GM12874 (cell line): ENCODE results near the gene KRTAP10-2.

ENCODE experiments used
- TF ChIP-seq, protein P1 (sequence below): IDR thresholded peaks from 2 replicates; pipeline ENCODE4 v1.5.1; 2011; ENCODE audit warnings: low read depth, mild to moderate bottlenecking, control low read depth, low read length, moderate library complexity; ENCODE audit not compliant: insufficient read depth

Gene KRTAP10-2

DNA sequence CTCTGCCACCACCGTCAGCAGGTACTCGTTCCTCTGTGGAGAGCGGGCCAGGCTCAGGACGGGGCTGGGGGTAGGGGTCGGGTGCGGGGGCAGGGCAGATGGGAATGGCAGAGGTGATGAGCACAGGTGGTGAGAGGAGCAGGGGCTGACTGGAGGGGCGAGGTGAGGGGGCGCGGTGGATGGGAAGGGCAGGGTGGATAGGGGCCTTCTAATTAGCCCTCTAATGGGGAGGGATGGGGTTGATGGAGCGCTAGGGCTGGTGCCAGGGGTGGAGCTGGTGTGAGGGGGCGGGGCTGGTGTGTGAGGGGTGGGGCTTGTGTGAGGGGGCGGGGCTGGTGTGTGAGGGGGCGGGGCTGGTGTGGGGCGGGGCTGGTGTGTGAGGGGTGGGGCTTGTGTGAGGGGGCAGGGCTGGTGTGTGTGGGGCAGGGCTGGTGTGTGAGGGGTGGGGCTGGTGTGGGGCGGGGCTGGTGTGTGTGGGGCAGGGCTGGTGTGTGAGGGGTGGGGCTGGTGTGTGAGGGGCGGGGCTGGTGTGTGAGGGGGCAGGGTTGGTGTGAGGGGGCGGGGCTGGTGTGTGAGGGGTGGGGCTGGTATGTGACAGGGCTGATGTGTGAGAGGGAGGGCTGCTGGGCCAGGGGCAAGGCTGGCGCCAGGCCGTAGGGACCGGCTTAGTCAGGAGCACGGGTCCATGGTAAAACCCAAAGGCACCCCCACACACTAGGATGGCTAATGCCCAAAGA is 17.2 kb downstream of the KRTAP10-2 start:
- TF ChIP-seq, protein P1, sequence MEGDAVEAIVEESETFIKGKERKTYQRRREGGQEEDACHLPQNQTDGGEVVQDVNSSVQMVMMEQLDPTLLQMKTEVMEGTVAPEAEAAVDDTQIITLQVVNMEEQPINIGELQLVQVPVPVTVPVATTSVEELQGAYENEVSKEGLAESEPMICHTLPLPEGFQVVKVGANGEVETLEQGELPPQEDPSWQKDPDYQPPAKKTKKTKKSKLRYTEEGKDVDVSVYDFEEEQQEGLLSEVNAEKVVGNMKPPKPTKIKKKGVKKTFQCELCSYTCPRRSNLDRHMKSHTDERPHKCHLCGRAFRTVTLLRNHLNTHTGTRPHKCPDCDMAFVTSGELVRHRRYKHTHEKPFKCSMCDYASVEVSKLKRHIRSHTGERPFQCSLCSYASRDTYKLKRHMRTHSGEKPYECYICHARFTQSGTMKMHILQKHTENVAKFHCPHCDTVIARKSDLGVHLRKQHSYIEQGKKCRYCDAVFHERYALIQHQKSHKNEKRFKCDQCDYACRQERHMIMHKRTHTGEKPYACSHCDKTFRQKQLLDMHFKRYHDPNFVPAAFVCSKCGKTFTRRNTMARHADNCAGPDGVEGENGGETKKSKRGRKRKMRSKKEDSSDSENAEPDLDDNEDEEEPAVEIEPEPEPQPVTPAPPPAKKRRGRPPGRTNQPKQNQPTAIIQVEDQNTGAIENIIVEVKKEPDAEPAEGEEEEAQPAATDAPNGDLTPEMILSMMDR = no peak

DNA sequence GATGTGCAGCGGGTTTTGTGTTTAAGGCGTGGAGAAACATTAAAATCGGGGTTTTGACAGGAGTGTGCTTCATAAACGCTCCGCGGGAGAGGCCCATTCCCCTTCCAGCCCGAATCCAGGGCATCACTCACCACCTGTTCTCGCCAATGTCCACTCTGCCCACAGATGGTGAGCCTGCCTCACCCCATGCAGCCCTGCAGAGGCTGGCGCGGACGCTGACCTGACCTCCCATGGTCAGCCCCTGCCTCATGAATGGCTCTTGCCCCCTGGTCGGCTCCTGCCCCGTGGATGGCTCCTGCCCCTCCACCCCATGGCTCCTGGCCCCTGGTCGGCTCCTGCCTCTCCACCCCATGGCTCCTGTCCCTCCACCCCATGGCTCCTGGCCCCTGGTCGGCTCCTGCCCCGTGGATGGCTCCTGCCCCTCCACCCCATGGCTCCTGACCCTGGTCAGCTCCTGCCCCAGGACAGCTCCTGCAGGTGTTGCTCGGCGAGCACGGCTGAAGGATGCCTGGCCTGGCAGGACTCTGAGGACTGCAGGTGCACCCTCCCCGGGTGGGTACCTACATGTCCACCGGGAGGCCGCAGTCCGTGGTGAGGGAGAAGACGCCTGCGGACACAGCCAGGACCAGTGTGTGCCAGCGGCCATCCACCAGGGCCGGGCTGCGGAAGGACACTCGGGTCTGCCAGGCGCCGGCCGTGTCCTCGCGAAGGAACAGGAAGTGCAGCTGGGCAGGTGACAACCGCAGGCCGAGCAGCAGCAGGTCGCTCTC is 18.0 kb downstream of the KRTAP10-2 start:
- TF ChIP-seq, protein P1 = no peak

DNA sequence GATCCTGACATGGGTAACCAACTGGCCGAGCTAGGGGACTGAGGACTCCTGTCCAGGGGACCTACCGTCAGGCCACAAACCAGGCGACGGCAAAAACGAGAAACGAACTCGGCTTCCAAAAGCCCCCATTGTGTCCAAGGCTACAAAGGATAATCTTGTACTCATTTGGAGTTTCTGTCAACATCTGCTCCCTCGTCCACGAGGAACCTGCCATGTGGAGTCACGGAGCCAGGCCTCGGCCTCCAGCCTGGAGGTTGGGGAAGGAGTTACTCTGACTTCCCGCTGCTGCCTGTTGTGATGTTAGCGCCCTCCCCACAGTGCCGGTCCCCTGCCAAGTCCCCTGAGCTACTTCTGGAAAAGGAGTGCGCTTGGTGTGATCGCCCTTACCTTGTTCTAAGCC is 18.6 kb downstream of the KRTAP10-2 start:
- TF ChIP-seq, protein P1 = no peak

DNA sequence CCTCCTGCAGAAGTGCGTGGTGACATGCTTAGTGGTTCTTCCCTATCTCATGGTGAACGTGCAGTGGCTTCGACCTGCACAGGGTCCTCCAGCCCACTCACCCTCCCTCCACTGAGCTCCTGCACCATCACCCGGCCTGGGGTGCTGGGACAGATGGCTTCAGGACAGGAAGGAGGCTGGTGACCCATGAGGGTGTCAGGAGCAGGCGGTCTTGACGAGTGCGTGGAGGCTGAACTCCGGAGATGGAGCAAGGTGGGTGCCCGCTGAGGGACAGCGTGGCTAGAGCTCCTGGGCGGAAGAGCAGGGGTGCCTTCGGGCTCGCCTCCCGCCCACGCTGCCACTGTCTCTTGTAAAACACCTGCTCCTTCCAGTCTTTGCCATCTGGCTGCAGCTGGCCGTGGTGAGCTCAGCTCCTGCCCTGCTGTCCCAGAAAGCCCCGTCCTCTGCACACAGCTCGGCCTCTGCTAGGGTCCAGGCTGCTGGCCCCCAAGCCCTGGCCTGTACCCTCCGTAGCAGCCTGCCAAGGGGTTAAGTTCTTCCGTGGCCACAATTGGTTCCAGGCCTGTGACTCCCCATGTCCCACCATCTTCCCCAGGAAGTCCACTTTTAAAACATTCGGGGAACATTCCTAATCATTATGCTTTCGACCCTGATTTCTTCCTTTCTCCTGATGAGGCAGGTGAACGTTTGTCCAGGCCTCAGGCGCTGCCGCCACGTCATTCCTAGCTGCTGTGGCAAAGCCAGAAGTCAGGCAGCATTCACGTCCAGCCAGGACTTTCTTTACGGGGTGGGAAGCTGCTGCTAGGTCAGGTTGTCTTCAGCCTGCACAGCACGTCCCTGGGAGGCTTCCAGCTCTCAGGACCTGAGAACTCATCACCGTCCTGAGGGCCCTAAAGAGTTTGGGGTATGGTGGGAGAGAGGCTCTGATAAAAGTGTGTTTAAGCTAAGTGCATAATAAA is 19.4 kb downstream of the KRTAP10-2 start:
- TF ChIP-seq, protein P1 = no peak

DNA sequence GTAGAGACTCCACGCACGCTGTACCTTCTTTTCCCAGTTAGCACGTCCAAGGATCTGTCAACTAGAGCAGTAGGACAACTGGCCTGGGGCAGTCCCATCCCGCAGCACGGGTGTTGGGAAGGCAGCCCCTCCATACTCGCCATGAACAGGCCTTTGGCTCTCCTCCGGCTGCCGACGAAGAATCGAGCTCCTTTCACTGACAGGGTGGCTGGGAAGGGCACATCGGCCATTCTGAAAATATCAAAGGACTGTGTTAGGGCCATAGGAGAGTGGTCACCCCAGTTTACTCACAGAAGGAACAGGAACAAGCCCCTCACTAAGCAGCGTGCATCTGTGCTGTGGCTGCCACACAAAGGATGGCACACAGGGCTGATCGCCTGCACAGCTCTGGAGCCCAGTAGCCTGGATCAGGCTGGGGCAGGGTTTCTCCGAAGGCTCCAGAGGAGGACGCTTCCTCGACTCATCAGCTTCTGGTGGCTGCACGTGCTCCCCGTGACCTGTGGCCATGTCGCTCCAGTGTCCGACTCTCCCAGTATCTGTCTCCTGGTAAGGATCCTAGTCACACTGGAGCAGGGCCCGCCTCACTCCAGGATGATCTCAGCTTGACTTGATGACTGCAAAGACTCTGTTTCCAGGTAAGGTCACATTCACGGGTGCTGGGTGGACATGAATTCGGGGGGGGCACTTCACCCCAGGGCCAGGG is 20.3 kb downstream of the KRTAP10-2 start:
- TF ChIP-seq, protein P1 = no peak

DNA sequence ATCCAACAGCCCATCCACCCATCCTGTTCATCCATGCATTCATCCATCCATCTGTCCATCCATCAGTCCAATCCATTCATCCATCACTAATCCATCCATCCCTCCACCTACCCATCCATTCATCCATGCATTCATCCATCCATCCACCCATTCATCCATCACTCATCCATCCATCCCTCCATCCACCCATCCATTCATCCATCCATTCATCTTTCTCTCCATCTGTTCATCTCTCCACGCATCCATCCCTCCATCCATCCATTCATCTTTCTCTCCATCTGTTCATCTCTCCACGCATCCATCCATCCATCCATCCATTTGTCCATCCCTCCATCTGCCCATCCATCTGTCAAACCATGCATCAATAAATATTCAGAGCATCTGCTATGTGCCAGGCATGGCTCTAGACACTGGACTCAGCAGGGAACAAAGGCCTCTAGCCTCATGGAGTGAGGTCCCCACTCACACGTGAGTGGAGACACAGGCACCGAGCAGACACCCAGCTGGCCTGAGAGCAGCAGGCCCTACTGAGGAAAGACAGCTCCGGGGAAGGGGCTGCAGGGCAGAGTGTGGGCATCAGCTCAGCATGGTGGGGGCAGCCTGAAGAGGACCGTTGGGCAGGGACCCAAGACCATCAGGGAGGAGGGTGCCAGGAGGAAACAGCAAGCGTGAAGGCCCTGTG is 20.9 kb downstream of the KRTAP10-2 start:
- TF ChIP-seq, protein P1 = no peak
